ENCODE results near the gene SEPTIN11.

DNA sequence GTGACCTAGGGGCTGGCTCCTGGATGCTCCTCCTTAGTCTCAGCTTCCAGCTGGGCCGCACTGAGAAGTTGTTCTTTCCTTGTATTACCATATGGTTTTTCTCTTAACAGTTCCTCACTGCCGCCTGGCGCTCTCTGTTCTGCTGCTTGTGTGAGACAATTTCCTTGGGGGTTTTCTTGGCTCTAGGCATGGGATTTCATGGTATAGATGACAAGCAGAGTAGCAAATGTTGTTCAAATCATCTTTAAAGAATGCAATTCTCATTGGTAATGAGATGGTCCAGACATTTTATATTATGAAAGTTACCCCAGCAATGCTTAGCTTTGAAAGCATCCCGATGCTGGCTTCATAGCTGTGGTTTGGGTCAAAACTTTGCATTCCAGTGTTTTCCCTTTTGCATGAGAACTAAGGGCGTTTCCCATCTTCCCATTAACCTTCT lies 37.6 kb downstream of the SEPTIN11 start:
- TF ChIP-seq, protein P1, sequence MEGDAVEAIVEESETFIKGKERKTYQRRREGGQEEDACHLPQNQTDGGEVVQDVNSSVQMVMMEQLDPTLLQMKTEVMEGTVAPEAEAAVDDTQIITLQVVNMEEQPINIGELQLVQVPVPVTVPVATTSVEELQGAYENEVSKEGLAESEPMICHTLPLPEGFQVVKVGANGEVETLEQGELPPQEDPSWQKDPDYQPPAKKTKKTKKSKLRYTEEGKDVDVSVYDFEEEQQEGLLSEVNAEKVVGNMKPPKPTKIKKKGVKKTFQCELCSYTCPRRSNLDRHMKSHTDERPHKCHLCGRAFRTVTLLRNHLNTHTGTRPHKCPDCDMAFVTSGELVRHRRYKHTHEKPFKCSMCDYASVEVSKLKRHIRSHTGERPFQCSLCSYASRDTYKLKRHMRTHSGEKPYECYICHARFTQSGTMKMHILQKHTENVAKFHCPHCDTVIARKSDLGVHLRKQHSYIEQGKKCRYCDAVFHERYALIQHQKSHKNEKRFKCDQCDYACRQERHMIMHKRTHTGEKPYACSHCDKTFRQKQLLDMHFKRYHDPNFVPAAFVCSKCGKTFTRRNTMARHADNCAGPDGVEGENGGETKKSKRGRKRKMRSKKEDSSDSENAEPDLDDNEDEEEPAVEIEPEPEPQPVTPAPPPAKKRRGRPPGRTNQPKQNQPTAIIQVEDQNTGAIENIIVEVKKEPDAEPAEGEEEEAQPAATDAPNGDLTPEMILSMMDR (IDR thresholded peaks at IDR 0.05; ENCODE audit: insufficient read depth, low read depth, low read length), result no peak
- TF ChIP-seq EZH2 (IDR thresholded peaks at IDR 0.05; ENCODE audit: insufficient read depth, low read length), result no peak
